Measurements from ENCODE around the gene NRL.

GRCh38 chr14:24080888-24081738 lies 33.6 kb downstream of the NRL start:
- TF ChIP-seq CTCF (conservative IDR thresholded peaks at IDR 0.05) (no peak), ZFX (IDR thresholded peaks at IDR 0.05) (peak; percentile 68; the same call in 1 of the 2 replicates)
